ENCODE measurements around the gene CEP57L1. TPM values are rescaled to one million over a fixed set of nuclear protein-coding genes. Genes with fewer than 3 reads are reported as not detected.
A peak's percentile ranks its signal among the peaks of the same experiment; 100 is the strongest.

CEP57L1 gene
- total RNA-seq, 1 experiment from 2014 or later, result 18.9 TPM

DNA sequence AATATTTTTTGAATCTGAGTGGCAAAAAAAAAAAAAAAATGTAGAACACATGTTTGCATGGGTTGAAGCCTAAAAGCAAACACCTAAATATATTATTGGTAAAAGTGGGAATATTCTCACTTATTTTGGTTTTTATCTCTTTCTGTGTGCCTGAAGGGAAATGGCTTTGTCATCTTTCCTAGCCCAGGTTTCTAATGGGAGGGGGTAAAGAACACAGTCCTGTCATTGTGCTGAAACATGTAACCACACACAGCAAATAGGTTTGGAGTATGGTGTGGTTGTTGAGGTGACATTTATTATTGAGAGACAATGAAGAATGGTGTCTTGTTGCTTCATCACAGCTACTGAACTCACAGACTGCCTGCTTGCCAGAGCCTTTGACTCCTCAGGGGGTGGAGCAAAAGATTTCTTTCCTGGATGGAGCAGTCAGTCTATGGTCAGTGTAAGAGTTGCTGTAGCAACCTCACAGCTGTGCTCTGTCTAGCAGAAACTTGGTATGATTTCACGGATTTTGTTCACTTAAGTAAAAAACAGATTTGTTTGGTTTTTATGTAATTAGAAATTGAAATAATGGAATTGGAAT lies 70.2 kb downstream of the CEP57L1 start:
- no peaks in the 10 kb centered on the region for H3K36me3 Mint-ChIP-seq (ENCODE audit: insufficient read depth, unreplicated experiment)
- H3K9me3 Mint-ChIP-seq (ENCODE audit: unreplicated experiment), result no peaks in the 10 kb centered on the region
- H3K27ac Mint-ChIP-seq (ENCODE audit: low read depth, unreplicated experiment), result no peak overlapping the region
- peaks cover 4% of the 10 kb centered on the region for H3K4me1 Mint-ChIP-seq (ENCODE audit: insufficient read depth, unreplicated experiment)
- H3K27me3 Mint-ChIP-seq (ENCODE audit: insufficient read depth, unreplicated experiment), result no peaks in the 10 kb centered on the region
- intact Hi-C loops (cut with micrococcal nuclease), result no loop called here
- TF ChIP-seq, protein P1, sequence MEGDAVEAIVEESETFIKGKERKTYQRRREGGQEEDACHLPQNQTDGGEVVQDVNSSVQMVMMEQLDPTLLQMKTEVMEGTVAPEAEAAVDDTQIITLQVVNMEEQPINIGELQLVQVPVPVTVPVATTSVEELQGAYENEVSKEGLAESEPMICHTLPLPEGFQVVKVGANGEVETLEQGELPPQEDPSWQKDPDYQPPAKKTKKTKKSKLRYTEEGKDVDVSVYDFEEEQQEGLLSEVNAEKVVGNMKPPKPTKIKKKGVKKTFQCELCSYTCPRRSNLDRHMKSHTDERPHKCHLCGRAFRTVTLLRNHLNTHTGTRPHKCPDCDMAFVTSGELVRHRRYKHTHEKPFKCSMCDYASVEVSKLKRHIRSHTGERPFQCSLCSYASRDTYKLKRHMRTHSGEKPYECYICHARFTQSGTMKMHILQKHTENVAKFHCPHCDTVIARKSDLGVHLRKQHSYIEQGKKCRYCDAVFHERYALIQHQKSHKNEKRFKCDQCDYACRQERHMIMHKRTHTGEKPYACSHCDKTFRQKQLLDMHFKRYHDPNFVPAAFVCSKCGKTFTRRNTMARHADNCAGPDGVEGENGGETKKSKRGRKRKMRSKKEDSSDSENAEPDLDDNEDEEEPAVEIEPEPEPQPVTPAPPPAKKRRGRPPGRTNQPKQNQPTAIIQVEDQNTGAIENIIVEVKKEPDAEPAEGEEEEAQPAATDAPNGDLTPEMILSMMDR (IDR thresholded peaks at IDR 0.05; ENCODE audit: unreplicated experiment), result no peak
- peak; percentile 46 for DNase-seq (ENCODE audit: unreplicated experiment)
- ChIA-PET CTCF (interaction anchor here (0.8 to 1.1 kb wide), 2 partner anchors 21 to 34 kb away, joined by 3 read pairs; no protein-coding TSS in a partner anchor), POLR2A (interaction anchor here (2.0 kb wide), 1 partner anchor 72 kb away, joined by 5 read pairs; no protein-coding TSS in a partner anchor)
- no TSS peak for BruUV-seq (replicated peaks)
- no peak overlapping the region for H3K4me3 Mint-ChIP-seq (ENCODE audit: unreplicated experiment)

DNA sequence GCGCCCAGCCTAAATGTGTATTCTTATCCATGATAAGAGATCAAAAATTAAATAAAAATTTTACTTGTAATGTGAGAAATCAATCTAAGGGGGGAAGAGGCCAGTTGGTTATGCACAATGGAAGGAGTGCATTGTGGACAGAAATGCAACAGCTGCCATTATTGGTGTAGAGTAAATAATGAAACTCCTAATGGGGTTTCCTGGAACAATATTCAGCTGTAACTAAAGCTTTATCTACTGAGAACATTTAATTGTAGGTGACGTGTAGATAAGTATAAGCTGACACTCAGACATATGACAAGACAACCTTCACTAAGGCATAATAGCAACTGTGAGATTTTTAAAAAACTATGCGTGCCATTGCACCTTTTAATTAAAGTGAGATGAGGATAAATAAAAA lies 71.4 kb downstream of the CEP57L1 start:
- H3K4me1 Mint-ChIP-seq (ENCODE audit: insufficient read depth, unreplicated experiment), result peaks cover 4% of the 10 kb centered on the region
- CTCF ChIA-PET, result no interaction called here
- no peaks in the 10 kb centered on the region for H3K36me3 Mint-ChIP-seq (ENCODE audit: insufficient read depth, unreplicated experiment)
- no TSS peak for BruUV-seq (replicated peaks)
- no peak overlapping the region for H3K27ac Mint-ChIP-seq (ENCODE audit: low read depth, unreplicated experiment)
- POLR2A ChIA-PET, result interaction anchor here (0.5 kb wide), 1 partner anchor 279 kb away, joined by 3 read pairs; no protein-coding TSS in a partner anchor
- H3K9me3 Mint-ChIP-seq (ENCODE audit: unreplicated experiment), result no peaks in the 10 kb centered on the region
- H3K27me3 Mint-ChIP-seq (ENCODE audit: insufficient read depth, unreplicated experiment), result no peaks in the 10 kb centered on the region
- TF ChIP-seq, protein P1 (IDR thresholded peaks at IDR 0.05; ENCODE audit: unreplicated experiment), result no peak
- DNase-seq (ENCODE audit: unreplicated experiment), result no peak
- intact Hi-C loops (cut with micrococcal nuclease), result no loop called here
- H3K4me3 Mint-ChIP-seq (ENCODE audit: unreplicated experiment), result no peak overlapping the region

DNA sequence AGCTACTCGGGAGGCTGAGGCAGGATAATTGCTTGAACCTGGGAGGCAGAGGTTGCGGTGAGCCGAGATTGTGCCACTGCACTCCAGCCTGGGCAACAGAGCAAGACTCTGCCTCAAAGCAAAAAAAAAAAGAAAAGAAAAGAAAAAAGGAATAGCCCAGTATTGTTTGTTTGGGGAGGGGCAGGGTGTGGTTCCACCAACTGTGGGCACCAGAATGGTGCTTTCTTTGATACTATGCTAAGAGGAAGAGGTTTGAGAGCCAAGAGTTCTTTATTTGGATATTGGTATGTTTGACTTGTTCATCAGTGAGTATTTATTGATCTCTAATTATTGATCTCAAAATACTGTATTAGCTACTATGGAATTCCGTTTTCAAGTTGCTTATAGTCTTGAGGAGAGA lies 72.3 kb downstream of the CEP57L1 start:
- TF ChIP-seq, protein P1 (IDR thresholded peaks at IDR 0.05; ENCODE audit: unreplicated experiment), result no peak
- Mint-ChIP-seq H3K27me3 (ENCODE audit: insufficient read depth, unreplicated experiment) (no peaks in the 10 kb centered on the region), H3K4me1 (ENCODE audit: insufficient read depth, unreplicated experiment) (peaks cover 4% of the 10 kb centered on the region), H3K4me3 (ENCODE audit: unreplicated experiment) (no peak overlapping the region), H3K27ac (ENCODE audit: low read depth, unreplicated experiment) (no peak overlapping the region), H3K36me3 (ENCODE audit: insufficient read depth, unreplicated experiment) (no peaks in the 10 kb centered on the region), H3K9me3 (ENCODE audit: unreplicated experiment) (no peaks in the 10 kb centered on the region)
- BruUV-seq (replicated peaks), result no TSS peak
- intact Hi-C loops (cut with micrococcal nuclease), result no loop called here
- DNase-seq (ENCODE audit: unreplicated experiment), result no peak
- CTCF ChIA-PET, result no interaction called here
- POLR2A ChIA-PET, result no interaction called here

DNA sequence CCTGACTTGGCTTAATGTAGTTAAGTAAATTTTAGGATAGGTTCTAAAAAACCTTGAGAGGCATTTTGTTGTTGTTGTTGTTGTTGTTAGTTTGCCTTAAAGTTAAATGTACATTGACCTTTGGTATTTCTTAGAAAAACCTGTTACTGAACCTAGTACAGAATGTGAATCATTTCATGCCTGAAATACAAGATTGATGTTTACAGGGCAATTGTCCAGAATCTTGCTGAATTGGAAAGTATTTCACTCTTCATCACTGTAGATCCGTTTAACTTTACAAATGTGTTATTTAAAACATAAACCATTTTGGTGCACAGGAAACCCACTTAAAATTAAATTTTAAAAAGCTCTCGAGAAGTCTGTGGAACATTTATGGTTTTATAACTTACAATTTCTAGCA lies 75.0 kb downstream of the CEP57L1 start:
- Mint-ChIP-seq H3K9me3 (ENCODE audit: unreplicated experiment) (no peaks in the 10 kb centered on the region), H3K36me3 (ENCODE audit: insufficient read depth, unreplicated experiment) (no peaks in the 10 kb centered on the region), H3K4me3 (ENCODE audit: unreplicated experiment) (no peak overlapping the region), H3K27ac (ENCODE audit: low read depth, unreplicated experiment) (no peak overlapping the region), H3K27me3 (ENCODE audit: insufficient read depth, unreplicated experiment) (no peaks in the 10 kb centered on the region), H3K4me1 (ENCODE audit: insufficient read depth, unreplicated experiment) (peaks cover 4% of the 10 kb centered on the region)
- no peak for DNase-seq (ENCODE audit: unreplicated experiment)
- no TSS peak for BruUV-seq (replicated peaks)
- CTCF ChIA-PET, result interaction anchor here (2.0 kb wide), 1 partner anchor 18 kb away, joined by 8 read pairs; no protein-coding TSS in a partner anchor
- TF ChIP-seq, protein P1 (IDR thresholded peaks at IDR 0.05; ENCODE audit: unreplicated experiment), result no peak
- POLR2A ChIA-PET, result interaction anchor here (1.3 to 1.4 kb wide), 2 partner anchors 11 to 212 kb away, joined by 3 to 5 read pairs; partner anchors contain the start of gene CD164
- intact Hi-C loops (cut with micrococcal nuclease), result no loop called here

Data from MCF 10A (cell line).